HCT116 (cell line): Measurements from ENCODE around the gene SDCCAG8. TPM values are rescaled to one million over a fixed set of nuclear protein-coding genes. Genes with fewer than 3 reads are reported as not detected.

Source experiments
- ATAC-seq: fragments of 200-7000 bp; cut with Tn5 transposase; 2 replicates; pipeline ENCODE4 v1.9.1; 2020; ENCODE audit warnings: mild to moderate bottlenecking, moderate library complexity
- BruUV-seq: library from RNA; stranded (reverse); fragments of 400-500 nt; replicated peaks from 2 replicates; lab custom pipeline; 2021; lab: Mats Ljungman, UMichigan
- CTCF ChIA-PET: fragments of 300-600 bp; sonication (Branson Sonifier 250); formaldehyde crosslinking; loops from one replicate; lab custom pipeline; 2021; ENCODE audit warnings: antibody characterized with exemption; lab: Charles Lee
- POLR2A ChIA-PET: fragments of 300-600, 350-600 bp; sonication (Branson Sonifier 250); formaldehyde crosslinking; loops from one replicate; lab custom pipeline; 2021; ENCODE audit warnings: antibody characterized with exemption; lab: Charles Lee
- RAD21 ChIA-PET, 2 experiments: fragments of 300-600 bp; sonication (Branson Sonifier 250); formaldehyde crosslinking; loops; one replicate each; lab custom pipeline; 2023; ENCODE audit warnings: low total read pairs in 2 of 2; ENCODE audit not compliant: uncharacterized antibody in 2 of 2, unreplicated experiment in 2 of 2, low non-redundant PET in 1 of 2; lab: Charles Lee
- DNase-seq: peaks from one replicate; pipeline ENCODE4 v3.0.0-alpha.2; 2010; ENCODE audit warnings: low read depth, low spot score
- H2AFZ ChIP-seq: fragments of 200-600 bp; shearing (Covaris generic), sonication (generic); 2 replicates; pipeline ENCODE4 v1.6.1; 2017; ENCODE audit warnings: low read depth, mixed run types, mixed read lengths, antibody characterized with exemption, low read length; ENCODE audit not compliant: poor library complexity, severe bottlenecking
- H3K27ac ChIP-seq: 2 replicates; pipeline ENCODE4 v1.5.1; 2012; ENCODE audit warnings: low read depth, low read length
- H3K27me3 ChIP-seq: fragments of 200-600 bp; sonication (generic); 2 replicates; pipeline ENCODE4 v1.6.1; 2016; ENCODE audit warnings: mixed run types, low read length, mixed read lengths; ENCODE audit not compliant: insufficient read depth
- H3K36me3 ChIP-seq, 2 experiments: fragments of 200-500 bp in 1 of 2; fragments of 200-600 bp in 1 of 2; sonication (Bioruptor generic) in 1 of 2; sonication (generic) in 1 of 2; 2 replicates each; pipeline versions ENCODE4 v1.5.1 to v1.6.1; 2014 to 2016; ENCODE audit warnings: low read length in 2 of 2, inconsistent platforms in 1 of 2, mixed read lengths in 1 of 2, mixed run types in 1 of 2; ENCODE audit not compliant: insufficient read depth in 2 of 2, control insufficient read depth in 1 of 2
- H3K4me1 ChIP-seq, 2 experiments: fragments of 200-600 bp in 1 of 2; sonication (generic) in 1 of 2; 2 replicates each; pipeline versions ENCODE4 v1.5.1 to v1.6.1; 2012 to 2017; ENCODE audit warnings: low read length in 2 of 2, inconsistent platforms in 1 of 2, mild to moderate bottlenecking in 1 of 2, mixed read lengths in 1 of 2, mixed run types in 1 of 2, moderate library complexity in 1 of 2; ENCODE audit not compliant: insufficient read depth in 2 of 2, control insufficient read depth in 1 of 2
- H3K4me2 ChIP-seq: fragments of 200-600 bp; sonication (generic); 2 replicates; pipeline ENCODE4 v1.6.1; 2017; ENCODE audit warnings: mixed run types, low read length, mixed read lengths
- H3K4me3 ChIP-seq, 2 experiments: fragments of 200-600 bp in 1 of 2; sonication (generic) in 1 of 2; replicated peaks in 1 of 2; 2 replicates each; pipeline ENCODE4 v1.5.1; 2011 to 2016; ENCODE audit warnings: low read length in 2 of 2, control low read depth in 1 of 2, low read depth in 1 of 2, mild to moderate bottlenecking in 1 of 2, mixed read lengths in 1 of 2, mixed run types in 1 of 2
- H3K79me2 ChIP-seq: fragments of 200-600 bp; sonication (generic); 2 replicates; pipeline ENCODE4 v1.6.1; 2017; ENCODE audit warnings: mild to moderate bottlenecking, mixed run types, low read length, moderate library complexity, mixed read lengths; ENCODE audit not compliant: insufficient read depth
- H3K9ac ChIP-seq: fragments of 200-600 bp; sonication (generic); 2 replicates; pipeline ENCODE4 v1.6.1; 2016; ENCODE audit warnings: low read length, mixed read lengths
- H3K9me2 ChIP-seq: fragments of 200-600 bp; sonication (generic), shearing (Covaris generic); 2 replicates; pipeline ENCODE4 v1.6.1; 2017; ENCODE audit warnings: mixed run types, mild to moderate bottlenecking, moderate library complexity; ENCODE audit not compliant: insufficient read depth
- H3K9me3 ChIP-seq, 2 experiments: fragments of 200-500 bp in 1 of 2; fragments of 200-600 bp in 1 of 2; sonication (Bioruptor generic) in 1 of 2; sonication (generic) in 1 of 2; 2 replicates each; pipeline ENCODE4 v1.6.1; 2014 to 2017; ENCODE audit warnings: low read length in 2 of 2, mixed read lengths in 2 of 2, inconsistent platforms in 1 of 2, low read depth in 1 of 2, mild to moderate bottlenecking in 1 of 2, mixed run types in 1 of 2, moderate library complexity in 1 of 2; ENCODE audit not compliant: control insufficient read depth in 1 of 2, insufficient read depth in 1 of 2
- H4K20me1 ChIP-seq: fragments of 200-600 bp; sonication (generic), shearing (Covaris generic); 2 replicates; pipeline ENCODE4 v1.6.1; 2017; ENCODE audit warnings: mixed run types, mild to moderate bottlenecking, moderate library complexity; ENCODE audit not compliant: insufficient read depth
- CBX3 ChIP-seq: IDR thresholded peaks from 2 replicates; pipeline ENCODE4 v1.6.1; 2012; ENCODE audit warnings: low read depth
- CEBPB ChIP-seq: IDR thresholded peaks from 2 replicates; pipeline ENCODE4 v1.6.1; 2012; ENCODE audit warnings: low read depth
- EGR1 ChIP-seq: IDR thresholded peaks from 2 replicates; pipeline ENCODE4 v1.6.1; 2012; ENCODE audit warnings: low read depth
- ELF1 ChIP-seq: IDR thresholded peaks from 2 replicates; pipeline ENCODE4 v1.6.1; 2012; ENCODE audit warnings: low read depth, borderline replicate concordance
- EZH2 ChIP-seq: fragments of 200-600 bp; sonication (generic); IDR thresholded peaks from 2 replicates; pipeline ENCODE4 v1.6.1; 2017; ENCODE audit warnings: antibody characterized with exemption, mixed run types
- EZH2phosphoT487 ChIP-seq: fragments of 200-600 bp; IDR thresholded peaks from 2 replicates; pipeline ENCODE4 v1.6.1; 2018; ENCODE audit warnings: antibody characterized with exemption, borderline replicate concordance
- FOSL1 ChIP-seq: IDR thresholded peaks from 2 replicates; pipeline ENCODE4 v1.6.1; 2012; ENCODE audit warnings: low read depth
- JUND ChIP-seq: IDR thresholded peaks from 2 replicates; pipeline ENCODE4 v1.6.1; 2012
- MAX ChIP-seq: IDR thresholded peaks from 2 replicates; pipeline ENCODE4 v1.6.1; 2012
- POLR2A ChIP-seq: IDR thresholded peaks from 2 replicates; pipeline ENCODE4 v1.7.0; 2011; ENCODE audit warnings: borderline replicate concordance; ENCODE audit not compliant: insufficient read depth, insufficient read length; ENCODE audit errors: extremely low read depth
- POLR2AphosphoS5 ChIP-seq: IDR thresholded peaks from 2 replicates; pipeline ENCODE4 v1.6.1; 2011; ENCODE audit warnings: mild to moderate bottlenecking, low read depth, low read length, moderate library complexity
- SIN3A ChIP-seq: IDR thresholded peaks from 2 replicates; pipeline ENCODE4 v1.6.1; 2012; ENCODE audit warnings: low read depth
- SP1 ChIP-seq: IDR thresholded peaks from 2 replicates; pipeline ENCODE4 v1.6.1; 2012; ENCODE audit warnings: low read depth
- SRF ChIP-seq: IDR thresholded peaks from 2 replicates; pipeline ENCODE4 v1.6.1; 2012; ENCODE audit warnings: low read depth
- TCF7L2 ChIP-seq: IDR thresholded peaks from 2 replicates; pipeline ENCODE4 v1.7.0; 2011; ENCODE audit warnings: borderline replicate concordance, inconsistent platforms; ENCODE audit not compliant: insufficient read depth, insufficient read length; ENCODE audit errors: extremely low read depth
- YY1 ChIP-seq: IDR thresholded peaks from 2 replicates; pipeline ENCODE4 v1.6.1; 2011; ENCODE audit warnings: low read length, low read depth, moderate library complexity, mild to moderate bottlenecking; ENCODE audit not compliant: insufficient replicate concordance; ENCODE audit errors: extremely low read depth
- ZFX ChIP-seq: fragments of 450-650 bp; IDR thresholded peaks from 2 replicates; pipeline ENCODE4 v1.6.1; 2017
- ZNF274 ChIP-seq: fragments of 200-500 bp; sonication (Bioruptor generic); IDR thresholded peaks from 2 replicates; pipeline ENCODE4 v1.6.1; 2014; ENCODE audit warnings: mild to moderate bottlenecking, low read depth, low read length, inconsistent platforms
- intact Hi-C: fragments of 100-400 bp; cut with micrococcal nuclease; formaldehyde crosslinking; loops from 2 replicates; pipeline ENCODE4 v1.10.0; 2022
- total RNA-seq: library from RNA; stranded (reverse); gene quantifications from one replicate; pipeline ENCODE4 v1.2.1, GENCODE V29; 2021; ENCODE audit not compliant: unreplicated experiment
- TF ChIP-seq, protein P1 (sequence below): IDR thresholded peaks from 2 replicates; pipeline ENCODE4 v1.6.1; 2012; ENCODE audit warnings: low read depth
- TF ChIP-seq, protein P2 (sequence below): IDR thresholded peaks from 2 replicates; pipeline ENCODE4 v1.6.1; 2012

The SDCCAG8 gene
- total RNA-seq, 1 experiment from 2014 or later, result 38.2 TPM

- Histone ChIP-seq H3K27ac (no peak overlapping the region), H3K79me2 (no peaks in the 10 kb centered on the region), H3K9ac (no peak overlapping the region), H4K20me1 (no peaks in the 10 kb centered on the region), H3K4me3 (no peak overlapping the region), H3K27me3 (no peaks in the 10 kb centered on the region), H3K36me3 (no peaks in the 10 kb centered on the region), H2AFZ (no peak overlapping the region), H3K9me3 (no peaks in the 10 kb centered on the region), H3K4me2 (no peak overlapping the region), H3K4me1 (no peaks in the 10 kb centered on the region), H3K9me2 (no peaks in the 10 kb centered on the region; the same call in 1 of the 2 replicates)
- BruUV-seq, result no TSS peak
- no peak for DNase-seq
- TF ChIP-seq JUND, result no peak
- no peak for TF ChIP-seq EGR1
- TF ChIP-seq EZH2phosphoT487, result no peak
- TF ChIP-seq, protein P1, sequence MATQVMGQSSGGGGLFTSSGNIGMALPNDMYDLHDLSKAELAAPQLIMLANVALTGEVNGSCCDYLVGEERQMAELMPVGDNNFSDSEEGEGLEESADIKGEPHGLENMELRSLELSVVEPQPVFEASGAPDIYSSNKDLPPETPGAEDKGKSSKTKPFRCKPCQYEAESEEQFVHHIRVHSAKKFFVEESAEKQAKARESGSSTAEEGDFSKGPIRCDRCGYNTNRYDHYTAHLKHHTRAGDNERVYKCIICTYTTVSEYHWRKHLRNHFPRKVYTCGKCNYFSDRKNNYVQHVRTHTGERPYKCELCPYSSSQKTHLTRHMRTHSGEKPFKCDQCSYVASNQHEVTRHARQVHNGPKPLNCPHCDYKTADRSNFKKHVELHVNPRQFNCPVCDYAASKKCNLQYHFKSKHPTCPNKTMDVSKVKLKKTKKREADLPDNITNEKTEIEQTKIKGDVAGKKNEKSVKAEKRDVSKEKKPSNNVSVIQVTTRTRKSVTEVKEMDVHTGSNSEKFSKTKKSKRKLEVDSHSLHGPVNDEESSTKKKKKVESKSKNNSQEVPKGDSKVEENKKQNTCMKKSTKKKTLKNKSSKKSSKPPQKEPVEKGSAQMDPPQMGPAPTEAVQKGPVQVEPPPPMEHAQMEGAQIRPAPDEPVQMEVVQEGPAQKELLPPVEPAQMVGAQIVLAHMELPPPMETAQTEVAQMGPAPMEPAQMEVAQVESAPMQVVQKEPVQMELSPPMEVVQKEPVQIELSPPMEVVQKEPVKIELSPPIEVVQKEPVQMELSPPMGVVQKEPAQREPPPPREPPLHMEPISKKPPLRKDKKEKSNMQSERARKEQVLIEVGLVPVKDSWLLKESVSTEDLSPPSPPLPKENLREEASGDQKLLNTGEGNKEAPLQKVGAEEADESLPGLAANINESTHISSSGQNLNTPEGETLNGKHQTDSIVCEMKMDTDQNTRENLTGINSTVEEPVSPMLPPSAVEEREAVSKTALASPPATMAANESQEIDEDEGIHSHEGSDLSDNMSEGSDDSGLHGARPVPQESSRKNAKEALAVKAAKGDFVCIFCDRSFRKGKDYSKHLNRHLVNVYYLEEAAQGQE, result no peak
- no peak for TF ChIP-seq SIN3A
- TF ChIP-seq TCF7L2, result no peak
- TF ChIP-seq POLR2A, result no peak
- no peak for TF ChIP-seq FOSL1
- no peak for TF ChIP-seq CBX3
- TF ChIP-seq, protein P2, sequence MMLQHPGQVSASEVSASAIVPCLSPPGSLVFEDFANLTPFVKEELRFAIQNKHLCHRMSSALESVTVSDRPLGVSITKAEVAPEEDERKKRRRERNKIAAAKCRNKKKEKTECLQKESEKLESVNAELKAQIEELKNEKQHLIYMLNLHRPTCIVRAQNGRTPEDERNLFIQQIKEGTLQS, result no peak
- TF ChIP-seq ZNF274, result no peak
- no peak for TF ChIP-seq POLR2AphosphoS5
- TF ChIP-seq YY1, result no peak
- no peak for TF ChIP-seq CEBPB
- no peak for TF ChIP-seq SP1
- no peak for TF ChIP-seq ZFX
- no peak for TF ChIP-seq EZH2
- no peak for TF ChIP-seq ELF1
- no peak for TF ChIP-seq MAX
- TF ChIP-seq SRF, result no peak
- ChIA-PET POLR2A (no interaction called here), RAD21 (no interaction called here), CTCF (no interaction called here)
- ATAC-seq, result no peak
- intact Hi-C loops, result no loop called here
Observed at GRCh38 chr1:243535014-243535413, 279.2 kb downstream of the SDCCAG8 start.
